GM18511 (cell line): Measurements from ENCODE around the gene BARX1.
"Not testable (repeated sequence)": the region's sequence is repeated elsewhere in the genome, so short reads cannot be mapped to it uniquely, and the experiment has no call there.

Source experiments
- ATAC-seq: cut with Tn5 transposase; IDR thresholded peaks from one replicate; pipeline ENCODE4 v1.9.1; 2021; ENCODE audit warnings: mild to moderate bottlenecking, moderate library complexity; ENCODE audit not compliant: unreplicated experiment

BARX1 gene

DNA sequence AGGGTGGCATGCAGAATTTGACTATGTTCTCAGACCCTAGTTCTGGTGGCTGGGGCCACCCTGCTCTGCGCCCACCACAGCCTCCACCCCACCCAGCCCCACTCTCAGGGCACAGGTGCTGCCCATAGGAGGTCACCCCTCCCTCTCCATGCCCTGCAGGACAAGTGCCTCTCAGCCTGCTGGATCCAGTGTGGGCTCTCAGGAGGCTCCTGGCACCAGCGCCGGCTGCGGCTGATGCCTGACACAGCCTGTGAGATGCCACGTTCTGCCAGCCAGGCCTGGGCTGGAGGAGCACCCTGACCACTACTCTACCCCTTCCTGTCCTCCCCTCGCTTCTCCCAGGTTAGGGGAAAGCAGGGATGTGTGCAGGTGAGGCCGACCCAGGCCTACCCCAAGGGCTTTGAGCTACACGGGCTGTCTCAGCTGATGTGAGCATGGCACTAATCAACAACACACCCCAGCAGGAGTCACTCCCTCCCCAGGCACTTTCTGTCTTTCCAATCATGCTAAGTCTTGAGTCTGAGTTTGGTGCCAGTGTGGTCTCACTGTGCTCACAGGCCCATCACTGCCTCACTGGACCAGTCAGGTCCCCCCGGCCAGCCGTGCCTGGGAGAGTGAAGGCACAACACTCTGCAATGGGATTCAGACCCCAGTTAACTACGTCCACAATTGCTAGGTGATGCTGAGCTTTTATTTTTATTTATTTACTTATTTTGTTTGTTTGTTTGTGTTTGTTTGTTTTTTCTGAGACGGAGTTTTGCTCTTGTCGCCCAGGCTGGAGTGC is 12.1 kb upstream of the BARX1 start:
- no peak for ATAC-seq

DNA sequence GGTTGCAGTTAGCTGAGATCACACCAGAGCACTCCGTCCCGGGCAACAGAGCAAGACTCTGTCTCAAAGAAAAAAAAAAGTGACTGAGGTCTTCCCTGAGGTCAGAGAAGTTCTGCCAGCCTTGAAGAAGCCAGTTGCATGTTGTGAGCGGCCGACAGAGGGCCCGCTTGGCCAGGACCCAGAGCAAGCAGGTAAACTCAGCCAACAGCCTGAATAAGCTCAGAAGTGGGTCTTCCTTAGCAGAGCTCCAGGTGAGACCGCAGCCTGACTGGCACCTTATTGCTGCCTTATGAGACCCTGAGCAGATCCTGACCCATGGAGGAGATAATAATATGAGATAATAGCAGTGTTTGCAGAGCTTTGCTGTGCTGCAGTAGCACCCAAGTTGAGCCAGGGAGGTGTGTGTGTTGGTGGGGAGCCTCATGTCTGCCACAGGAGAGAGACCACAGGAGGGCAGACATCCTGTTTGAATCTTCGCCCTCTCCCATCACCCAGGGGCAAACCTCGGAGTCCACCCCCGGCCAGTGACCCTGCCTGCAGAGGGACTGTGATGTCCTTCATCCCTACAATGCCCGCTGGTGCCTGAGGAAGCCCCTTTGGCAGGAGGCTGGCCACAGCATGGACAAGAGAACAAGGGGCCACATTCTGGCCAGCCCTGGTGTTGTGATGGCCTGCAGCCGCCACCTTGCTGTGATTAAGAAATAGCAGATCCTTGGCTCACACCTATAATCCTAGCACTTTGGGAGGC is 10.8 kb upstream of the BARX1 start:
- no peak for ATAC-seq

DNA sequence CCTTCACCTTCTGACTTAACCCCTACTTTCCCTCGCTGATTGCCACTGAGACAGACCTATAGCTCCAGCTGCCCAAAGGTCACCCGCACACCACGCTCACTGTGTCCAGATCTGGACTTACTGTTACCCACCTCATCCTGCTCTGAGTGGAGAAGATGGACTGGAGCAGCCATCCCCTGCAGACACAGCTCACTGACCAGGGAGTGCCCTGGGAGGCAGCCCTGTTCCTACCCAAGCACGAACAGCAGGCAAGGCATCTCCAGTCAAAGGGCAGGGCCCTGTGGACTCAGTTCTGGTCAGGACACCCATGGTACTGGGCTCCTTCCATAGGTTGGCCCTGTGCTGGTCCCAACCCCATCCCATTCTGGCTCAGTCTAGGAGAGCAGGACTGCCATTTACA is 9.5 kb upstream of the BARX1 start:
- ATAC-seq, result no peak

DNA sequence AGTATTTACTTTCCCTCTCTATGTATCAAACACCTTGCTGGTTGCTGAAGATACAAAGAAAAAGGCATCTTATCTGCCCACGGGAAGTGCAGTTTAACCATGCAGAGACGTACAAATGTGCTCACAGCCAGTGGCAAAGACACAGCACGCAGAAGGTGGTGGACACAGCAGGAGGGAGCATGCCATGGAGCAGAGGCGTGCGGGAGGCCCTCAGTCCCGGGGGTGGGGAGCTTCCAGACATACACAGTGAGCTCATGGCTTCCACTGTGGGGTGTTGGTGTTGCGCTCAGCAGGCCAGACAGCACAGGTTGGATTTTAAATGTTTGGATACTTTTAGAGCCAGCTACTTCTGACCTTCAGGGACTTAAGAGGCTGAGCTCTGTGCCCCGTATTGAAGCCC is 8.8 kb upstream of the BARX1 start:
- no peak for ATAC-seq

DNA sequence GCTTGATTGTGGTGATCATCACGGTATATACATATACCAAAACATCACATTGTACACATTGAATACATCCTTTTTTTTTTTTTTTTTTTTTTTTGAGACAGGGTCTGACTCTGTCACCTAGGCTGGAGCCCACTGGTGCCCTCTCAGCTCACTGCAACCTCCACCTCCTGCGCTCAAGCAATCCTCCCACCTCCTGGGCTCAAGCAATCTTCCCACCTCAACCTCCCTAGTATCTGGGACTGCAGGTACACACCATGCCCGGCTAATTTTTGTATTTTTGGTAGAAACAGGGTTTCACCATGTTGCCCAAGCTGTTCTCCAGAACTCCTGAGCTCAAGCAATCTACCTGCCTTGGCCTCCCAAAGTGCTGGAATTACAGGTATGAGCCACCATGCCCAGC is 8.3 kb upstream of the BARX1 start:
- not testable (repeated sequence) for ATAC-seq

DNA sequence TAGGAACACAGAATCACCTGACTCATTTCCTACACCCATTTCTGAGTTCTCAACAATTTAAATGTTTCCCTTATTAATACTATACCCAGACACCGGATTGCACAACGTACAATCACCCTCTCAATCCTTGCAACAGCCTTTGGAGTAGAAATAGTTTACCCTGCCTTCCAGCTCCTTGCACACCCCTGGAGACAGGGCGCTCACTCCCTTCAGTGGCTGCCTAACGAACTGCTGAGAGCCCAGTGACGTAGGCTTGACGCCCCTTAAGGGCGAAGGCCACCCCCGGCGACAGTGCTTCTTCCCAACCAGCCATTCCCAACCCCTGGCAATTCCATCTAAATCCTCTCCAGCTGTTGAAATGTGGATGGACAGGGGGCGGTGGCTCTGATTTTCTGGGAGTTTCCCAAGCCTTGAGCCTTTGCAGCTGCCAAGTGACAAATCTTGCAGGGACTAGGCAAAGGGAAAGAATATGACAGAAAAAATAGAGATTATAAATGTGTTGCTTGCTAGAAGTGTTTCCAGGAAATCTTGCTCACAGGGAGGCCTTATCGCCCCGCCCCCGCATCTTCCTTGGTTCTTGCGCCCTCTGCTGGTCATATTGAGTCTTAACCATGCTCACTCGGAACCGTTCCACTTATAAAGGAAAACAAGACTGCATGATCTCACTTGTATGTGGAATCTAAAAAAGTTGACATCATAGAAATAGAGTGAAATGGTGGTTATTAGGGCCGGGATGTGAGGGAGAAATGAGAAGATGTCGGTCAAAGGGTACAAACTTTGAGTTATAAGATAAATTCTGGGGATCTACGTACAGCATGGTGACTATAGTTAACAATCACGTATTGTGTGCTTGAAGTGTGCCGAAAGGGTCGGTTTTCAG is 7.6 kb upstream of the BARX1 start:
- peak; percentile 56 for ATAC-seq

DNA sequence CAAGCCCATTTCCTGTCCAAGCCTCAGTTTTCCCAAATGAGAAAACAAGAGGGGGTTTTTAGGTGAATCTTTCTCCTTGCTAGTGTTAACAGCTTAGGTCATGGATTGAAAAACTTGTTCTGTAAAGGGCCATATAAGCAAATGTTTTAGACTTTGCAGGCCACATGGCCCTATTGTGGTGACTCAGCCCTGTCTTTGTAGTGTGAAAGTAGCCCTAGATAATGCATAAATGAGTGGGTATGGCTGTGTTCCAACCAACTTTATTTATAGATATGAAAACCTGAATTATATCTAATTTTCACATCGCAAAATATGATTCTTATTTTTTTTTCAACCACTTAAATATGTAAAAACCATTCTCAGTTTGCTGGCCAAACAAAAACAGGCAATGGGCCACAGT is 6.9 kb upstream of the BARX1 start:
- ATAC-seq, result no peak

DNA sequence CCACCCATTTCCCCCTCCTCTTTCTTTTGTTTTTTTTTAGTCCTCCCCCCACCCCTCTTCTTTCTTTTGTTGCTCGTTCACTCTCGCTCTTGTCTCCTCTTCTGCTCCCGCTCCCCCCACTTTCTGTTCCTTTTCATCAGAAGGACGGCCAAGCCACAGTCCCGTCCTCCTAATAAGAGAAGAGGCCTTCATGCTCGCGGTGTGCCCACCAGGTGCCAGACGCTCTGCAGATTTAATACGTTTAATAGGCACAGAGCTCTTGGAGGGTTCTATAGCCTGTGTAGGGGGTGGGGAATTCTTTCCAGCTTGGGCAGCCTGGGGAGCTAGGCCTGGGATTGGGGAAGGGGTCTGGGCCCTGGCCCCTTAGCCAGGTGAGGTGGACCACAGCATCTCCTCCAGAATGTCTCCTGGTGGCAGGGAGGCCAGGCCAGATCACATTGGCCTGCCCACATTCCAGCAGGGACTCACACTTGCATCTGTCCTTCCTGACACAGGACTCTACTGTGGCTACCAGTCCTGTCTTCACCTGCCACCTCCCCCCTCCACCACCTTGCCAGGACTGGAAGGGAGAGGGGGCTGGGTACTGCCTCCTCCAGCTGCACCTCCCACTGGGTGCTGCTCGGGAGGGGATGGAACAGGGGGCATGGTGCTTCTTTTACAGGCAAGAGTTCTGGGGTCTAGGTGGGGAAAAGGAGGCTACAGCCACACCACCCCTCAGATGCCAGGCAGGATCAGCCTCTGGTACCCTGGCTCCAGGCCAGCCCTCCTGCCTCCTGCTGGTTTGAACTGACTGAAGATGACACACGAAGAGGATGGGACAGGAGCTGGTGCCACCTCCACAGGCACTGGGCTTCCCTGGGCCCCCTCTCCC is 6.1 kb upstream of the BARX1 start:
- no peak for ATAC-seq

DNA sequence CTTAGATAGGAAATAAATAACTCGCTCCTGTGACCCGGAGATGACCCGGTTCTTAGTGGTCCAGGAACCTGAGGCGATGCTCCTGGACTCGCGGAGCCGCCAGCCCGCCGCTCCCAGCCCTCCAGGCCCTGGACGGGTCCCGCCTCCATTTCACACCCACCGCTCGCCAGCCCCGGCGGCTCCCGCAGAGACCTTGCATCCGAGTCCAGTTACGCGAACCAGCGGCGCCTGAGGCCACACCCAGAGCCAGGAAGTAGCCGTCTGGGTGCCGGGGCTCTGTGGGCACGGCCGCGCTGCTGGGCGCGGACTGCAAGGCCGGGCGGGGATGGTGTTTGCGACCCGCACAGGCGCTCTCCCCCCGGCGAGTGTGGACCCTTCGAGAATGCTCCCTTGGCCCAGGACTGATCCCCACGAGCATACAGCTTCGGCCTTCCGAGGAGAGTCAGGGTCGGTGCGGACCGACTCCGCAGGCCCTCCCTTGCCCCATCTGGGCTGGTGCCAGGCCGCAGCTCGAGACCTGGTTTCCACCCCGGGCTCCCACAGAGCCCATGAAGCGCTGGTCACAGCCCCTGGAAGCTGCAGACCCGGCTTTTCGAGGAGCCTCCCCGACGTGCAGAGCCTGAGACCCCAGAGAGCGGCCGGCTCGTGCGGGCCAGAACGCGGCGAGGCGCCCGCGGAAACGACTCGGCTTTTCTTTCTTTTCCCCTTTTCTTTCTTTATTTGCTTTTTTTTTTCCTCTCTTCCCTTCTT is 5.2 kb upstream of the BARX1 start:
- ATAC-seq, result no peak

DNA sequence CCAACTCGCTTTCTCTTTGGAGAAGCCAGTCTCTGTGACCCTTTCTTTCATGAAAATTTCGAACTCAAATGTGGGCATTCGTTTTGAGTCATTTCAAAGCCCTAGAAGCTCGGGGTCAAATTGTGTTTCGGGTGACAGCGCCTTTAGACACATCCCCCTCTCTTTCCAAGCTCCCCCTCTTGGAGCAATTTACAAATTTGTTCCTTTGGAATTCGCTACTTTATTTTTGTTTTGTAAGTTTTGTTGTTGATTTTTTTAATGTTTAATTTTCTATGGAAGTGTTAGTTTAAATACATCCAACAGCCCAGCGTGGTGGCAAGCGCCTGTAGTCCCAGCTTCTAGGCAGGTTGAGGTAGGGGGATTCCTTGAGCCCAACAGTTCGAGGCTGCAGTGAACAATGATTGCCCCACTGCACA is 4.6 kb upstream of the BARX1 start:
- ATAC-seq, result no peak

DNA sequence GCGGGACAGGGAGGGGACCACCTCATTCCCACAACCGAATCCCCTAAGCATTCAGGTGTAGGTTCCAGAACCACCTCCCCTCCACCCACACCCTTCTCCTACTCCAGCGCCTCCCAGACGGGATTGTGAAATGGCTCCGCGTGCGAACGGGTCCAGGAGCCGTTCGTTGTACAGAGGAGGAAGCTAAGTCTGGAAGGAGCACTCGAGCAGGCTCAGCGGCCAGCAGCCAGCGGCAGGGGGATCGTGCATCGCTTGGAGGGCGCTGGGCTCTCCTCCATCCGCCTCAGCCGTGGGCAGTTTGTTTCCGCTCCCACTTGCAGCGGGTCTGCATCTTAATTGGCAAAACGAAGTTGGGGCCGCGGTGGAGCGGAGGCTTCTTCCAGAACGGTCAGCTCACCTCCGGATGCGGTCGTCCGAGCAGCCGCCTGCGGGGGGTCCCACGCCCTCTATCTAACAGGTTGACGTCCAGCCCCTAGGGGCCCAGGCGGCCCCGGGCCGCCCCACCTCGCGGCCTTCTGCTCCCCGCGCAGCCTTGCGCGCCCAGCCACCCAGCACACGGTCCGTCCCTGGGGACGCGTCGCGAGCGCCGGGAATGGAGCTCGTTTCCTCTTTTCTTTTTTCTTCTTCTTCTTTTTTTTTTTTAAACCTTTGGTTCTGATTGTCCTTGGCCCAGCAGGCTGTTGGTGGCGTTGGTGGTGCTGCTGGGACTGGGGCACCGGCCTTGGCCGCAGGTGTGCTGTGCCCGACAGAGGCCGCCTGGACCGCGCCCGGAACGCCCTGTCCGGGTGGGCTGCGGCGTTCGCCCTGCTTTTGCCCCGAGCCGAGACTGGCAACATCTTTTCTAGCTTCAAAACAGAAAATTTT is 3.9 kb upstream of the BARX1 start:
- ATAC-seq, result no peak

DNA sequence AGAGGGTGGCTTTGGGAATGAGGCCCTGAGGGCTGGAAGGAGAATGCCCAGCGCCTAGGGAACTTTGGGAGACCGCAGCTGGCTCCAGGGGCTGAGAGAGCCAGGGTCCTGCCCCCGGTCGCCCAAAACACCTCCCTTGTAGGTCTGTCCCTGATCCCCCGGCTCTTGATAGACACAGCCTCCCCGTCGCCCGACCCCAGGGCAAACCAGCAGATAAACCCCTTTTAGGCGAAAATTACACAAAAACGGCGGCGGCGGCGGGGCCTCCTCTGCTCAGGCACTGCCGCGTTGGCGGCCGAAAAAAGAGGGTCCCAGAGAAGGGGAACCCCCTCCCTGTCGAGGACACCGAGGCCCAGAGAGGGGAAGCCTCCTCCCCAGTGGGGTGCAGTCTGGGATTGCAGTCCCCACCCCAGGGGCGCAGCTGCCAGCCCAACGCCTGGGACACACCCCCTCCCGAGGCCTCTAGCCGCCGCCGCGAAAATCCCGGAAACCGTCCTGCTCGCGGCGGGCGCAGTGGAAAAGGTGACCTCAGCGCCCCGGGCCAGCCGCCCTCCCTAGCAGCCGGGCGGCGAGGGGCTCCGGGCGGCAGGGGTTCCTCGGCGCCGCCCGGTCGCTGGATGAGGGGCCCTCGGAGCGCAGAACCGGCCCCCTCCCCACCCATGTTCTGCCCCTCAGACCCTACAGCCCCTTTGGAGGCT is 3.1 kb upstream of the BARX1 start:
- ATAC-seq, result no peak

DNA sequence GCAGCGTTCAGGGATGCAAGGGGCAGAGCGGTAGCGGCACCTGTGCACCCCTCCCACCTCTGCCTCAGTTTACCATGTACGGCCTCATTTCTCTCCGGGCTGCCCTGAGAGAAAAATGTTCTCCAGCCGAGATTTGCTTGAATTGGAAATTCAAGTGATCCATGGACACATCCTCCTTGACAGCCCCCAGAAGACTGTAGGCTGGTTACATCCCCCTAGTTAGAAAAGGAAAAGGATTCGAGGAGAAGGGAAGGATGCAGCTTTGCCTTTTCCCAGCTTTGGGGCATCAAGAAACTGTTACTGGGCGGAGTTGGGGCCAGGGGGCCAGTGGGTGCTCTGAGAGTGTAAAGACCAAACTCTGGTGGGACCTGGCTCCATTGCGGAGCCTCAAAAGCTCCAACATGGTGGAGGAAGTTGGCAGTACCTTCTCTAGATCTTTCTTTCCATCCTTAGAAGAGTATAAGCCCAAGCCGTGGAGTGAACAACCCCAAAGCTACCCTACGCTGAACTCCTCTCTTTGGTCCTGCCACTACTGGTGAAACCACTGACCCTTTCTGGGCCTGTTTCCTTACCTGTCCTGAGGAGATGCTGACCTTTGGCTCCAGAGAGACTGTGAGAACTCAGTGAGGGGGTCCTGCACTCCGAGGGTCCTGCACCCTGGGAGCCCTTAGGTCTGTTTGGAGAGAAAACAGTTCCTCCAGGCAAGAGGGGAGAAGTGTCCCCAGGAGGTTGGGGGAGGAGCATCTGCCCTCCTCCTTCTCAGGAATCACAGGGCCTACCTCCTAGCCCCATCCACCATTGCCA is 1.0 kb upstream of the BARX1 start:
- ATAC-seq, result no peak

DNA sequence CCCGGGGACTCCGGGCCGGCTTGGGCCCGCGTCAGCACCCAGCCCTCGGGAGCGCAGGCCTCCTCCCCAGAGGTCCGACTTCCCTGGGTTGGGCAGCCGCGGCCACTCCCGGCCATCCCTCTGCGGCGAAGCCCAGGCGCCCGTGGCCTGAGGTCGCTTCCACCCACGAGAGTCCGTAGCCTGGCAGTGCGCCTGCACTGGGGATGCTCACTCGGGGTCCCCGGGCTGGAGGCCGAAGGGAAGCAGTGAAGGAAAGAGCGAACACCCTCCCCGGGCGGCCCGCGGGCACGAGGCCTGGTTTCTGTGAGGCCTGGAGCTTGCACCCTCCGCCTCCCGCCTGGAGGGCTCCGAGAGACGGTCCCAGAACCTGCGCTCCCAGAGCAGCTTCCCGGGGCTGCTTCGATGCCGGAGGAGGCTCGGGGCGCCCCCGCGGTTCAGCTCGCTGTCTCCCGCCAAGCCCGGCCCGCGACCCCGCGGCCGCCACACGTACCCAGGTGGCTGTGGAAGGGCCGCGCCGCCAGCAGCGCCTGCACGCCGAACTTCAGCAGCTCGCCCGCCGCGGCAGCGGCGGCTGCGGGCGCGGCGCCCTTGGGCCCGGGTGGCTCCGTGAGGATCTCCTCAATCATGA is 607 bp downstream of the BARX1 start:
- no peak for ATAC-seq

DNA sequence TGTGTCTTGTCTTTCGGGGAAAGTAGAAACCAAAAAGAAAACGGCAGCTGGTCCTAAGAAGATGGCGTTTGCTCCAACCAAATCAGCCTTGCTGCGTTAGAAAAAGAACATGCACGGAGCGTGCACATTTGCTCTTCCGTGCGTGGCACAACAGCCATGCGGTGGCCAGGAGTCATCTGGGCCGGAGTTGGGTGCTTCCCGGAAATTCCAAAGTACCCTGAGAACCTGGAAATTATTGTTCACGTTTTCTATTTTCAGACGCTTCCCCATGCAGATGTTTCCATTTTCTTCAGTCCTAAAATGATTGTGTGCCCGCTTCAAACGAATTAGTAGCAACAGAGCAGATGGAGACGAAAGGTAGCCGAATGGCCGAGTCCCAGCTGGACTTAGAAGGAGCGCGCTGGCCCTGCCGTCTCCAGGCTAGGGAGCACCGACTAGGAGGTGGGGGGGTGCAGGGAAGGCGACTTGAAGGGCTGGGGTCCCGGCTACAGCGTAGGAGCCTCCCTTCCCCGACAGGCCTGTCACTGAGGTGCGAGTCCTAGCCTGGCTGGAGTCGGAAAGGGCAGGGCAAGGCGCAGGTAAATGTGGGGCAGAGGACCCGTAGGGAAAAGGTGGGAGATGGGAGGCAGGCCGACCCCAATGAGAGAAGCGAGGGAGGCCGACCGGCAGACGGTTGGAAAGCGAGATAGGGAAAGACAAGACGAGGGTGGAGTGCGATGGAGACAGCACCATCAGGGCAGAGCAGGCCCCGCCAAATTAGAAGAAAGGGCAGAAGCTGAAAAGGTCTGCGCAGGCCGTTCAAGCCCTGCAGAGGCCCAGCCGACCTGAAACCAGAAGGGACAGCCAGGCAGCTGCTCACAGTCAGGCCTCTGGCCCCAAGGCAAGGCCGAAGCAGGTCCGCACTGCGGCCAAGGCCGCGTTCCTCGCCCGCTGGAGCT is 1.4 kb downstream of the BARX1 start:
- no peak for ATAC-seq
